D341Med (cell line): ENCODE measurements around the gene PINLYP.

Experiments used
- DNase-seq: peaks from one replicate; pipeline ENCODE4 v3.0.0; 2012; ENCODE audit warnings: low spot score

The PINLYP gene

DNA sequence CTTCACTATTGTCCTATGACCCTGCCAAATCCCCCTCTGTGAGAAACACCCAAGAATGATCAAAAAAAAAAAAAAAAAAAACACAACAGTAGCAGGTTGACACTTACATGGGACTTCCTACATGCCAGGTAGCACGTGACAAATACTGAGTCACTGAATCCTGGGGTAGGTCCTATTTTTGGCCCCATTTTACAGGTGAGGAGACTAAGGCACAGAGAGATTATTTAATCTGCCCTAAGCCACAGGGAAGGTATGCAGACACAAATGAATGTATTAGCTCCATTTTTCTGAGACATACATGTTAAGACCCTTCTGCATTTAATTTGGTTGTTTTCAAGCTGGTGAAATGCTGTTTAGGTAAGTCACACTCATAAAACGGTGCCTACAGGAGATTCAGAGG, 26.9 kb upstream of the PINLYP start:
- no peak for DNase-seq

DNA sequence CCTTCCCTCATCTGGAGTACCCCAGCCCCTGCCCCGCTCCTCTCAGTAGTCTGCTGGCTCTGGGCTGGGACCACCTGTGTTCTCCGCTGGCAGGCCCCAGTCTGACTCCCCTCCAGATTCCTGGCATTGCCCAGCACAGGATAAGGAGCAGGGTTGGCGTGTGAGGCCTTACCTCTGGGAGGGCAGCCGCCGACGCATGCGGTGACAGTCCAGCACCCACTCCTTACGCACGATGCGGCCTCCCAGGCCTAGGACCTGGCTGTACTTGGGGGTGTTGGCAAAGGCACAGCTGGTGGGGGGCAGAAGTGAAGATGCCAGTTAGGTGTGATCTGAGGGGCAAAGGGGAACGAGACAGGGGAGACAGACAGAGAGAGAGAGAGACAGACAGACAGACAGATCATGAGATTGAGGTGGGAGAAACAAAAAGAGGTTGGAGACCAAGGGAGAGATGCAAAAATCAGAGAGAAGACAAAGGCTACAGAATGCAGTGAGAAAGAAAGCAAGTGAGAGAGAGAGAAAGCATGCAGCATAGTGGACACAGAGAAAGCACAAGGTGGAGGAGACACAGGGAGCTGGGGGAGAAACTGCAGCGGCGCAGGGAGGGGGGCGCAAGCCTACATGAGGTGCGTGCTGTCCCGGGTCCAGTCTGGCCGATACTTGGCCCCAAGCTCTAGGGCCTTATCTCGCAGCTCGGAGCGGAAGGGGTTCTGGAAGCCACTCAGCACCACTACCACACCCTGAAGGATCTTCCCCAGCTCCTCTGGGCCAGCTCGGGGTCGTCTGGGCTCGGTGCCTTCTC, 24.0 kb upstream of the PINLYP start:
- DNase-seq = no peak

DNA sequence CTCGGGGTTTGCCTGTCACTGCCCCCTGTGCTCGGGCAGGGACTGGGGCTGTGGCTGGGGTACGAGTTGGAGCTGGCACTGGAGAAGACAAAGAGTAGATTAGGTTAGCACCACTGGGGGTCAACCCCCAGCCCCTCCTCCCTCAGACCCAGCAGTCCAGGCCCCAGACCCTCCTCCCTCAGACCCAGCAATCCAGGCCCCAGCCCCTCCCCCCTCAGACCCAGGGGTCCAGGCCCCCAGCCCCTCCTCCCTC, 23.5 kb upstream of the PINLYP start:
- DNase-seq = no peak

DNA sequence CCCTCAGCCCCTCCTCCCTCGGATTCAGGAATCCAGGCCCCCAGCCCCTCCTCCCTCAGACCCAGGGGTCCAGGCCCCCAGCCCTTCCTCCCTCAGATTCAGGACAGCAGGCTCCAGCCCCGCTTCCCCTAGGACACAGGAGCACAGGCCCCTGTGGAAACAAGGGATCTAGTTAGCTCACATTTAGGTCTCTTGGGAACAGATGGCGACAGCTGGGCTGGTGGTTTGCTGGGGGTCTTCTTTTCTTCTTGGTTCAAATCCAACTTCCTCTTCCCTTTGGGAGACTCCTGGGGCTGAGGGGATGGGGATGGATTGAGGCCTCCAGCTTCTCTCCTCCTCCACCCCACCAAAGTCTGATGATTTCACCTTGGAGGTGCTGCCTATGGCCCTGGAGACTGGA, 23.0 kb upstream of the PINLYP start:
- DNase-seq = peak; percentile 79

DNA sequence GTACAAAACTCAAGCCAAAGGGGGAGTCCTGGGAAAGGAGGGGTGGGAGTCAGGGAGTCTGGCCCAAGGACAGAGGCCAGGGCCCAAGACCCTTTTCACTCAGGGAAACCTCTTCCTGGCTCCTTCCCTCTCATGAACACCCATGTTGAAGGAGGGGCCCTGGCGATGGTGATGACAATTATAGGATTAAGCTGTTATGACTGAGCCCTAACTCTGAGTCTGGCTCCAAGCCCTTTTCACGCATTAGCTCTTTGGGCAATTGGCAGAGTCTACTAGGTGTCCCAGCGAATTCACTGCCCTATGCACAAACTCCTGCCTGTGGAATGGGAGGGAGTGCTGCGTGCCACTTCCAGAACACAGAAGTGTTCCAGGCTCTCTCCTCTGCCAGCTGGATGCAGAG, 21.9 kb upstream of the PINLYP start:
- peak; percentile 83 for DNase-seq

DNA sequence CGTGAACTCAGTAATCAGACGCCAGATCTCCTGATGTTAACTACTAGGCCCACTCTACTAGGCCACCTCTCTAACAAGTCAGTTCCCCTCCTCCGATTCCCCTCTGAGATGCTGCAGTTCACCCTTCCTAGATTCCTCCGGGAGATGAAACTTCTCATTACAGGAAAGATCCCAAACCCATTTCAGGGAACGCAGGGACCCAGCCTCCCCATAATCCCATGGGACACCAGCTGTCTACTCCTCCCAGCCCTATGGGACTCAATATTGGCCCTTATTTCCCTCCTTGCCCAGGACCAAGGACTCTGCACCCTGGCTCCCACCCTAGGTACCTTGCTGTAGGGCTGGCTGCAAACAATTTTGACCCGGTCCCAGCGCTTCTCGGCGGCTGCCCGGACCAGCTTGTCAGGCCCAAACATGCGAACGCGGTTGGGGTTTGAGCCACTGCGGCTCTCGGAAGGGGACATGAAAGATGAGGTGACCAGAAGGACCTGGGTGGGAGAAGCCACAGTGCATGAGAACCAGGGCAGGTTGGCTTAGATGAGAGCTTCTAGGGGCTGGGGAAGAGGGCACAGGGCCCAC, 21.2 kb upstream of the PINLYP start:
- DNase-seq = peak; percentile 58

DNA sequence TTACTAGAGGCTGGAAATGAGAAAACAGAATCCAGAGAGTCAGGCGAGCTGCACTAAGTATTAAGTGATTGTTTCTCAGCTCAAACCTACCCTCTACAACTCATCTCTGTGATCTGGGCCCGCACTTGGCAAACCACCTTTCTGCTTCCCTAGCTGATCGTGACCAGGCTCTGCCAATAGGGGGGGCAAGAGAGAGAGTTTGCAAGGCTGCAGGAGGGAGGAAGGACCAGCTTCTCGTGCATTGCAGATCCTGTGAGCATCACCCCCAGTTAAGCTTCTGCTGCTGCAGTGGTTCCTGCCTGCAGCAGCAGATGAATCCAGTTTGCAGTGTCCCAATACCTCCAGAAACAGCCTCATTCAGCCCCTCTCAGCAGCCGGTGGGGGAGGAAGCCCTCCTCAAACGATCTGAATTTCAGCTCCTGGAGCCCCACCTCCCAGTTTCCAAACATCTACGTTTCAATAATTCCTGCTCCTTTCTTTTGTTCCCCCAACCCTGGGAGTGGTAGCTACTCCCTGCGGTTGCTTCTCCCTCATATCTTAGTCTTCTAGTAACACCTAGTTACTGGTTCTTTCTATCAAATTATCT, 20.3 kb upstream of the PINLYP start:
- peak; percentile 82 for DNase-seq

DNA sequence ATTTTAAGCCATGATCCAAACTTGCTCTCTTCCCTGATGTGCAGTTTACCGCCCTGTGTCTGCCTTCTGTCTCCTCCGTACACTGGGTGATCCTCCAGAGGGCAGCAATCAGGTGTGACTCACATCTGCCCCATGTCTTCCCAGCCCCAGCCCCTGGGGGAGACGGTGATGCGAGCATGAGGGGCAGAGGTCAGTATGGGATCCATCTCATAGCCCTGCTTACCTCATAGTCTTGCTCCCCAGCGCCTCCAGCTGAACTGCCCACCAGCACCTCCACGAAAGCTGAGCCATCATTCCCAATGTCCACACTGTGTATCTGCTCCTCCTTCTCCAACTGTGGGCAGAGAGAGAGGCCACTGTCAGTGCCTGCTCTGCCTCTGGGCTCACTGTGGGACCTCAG, 14.9 kb upstream of the PINLYP start:
- peak; percentile 49 for DNase-seq

DNA sequence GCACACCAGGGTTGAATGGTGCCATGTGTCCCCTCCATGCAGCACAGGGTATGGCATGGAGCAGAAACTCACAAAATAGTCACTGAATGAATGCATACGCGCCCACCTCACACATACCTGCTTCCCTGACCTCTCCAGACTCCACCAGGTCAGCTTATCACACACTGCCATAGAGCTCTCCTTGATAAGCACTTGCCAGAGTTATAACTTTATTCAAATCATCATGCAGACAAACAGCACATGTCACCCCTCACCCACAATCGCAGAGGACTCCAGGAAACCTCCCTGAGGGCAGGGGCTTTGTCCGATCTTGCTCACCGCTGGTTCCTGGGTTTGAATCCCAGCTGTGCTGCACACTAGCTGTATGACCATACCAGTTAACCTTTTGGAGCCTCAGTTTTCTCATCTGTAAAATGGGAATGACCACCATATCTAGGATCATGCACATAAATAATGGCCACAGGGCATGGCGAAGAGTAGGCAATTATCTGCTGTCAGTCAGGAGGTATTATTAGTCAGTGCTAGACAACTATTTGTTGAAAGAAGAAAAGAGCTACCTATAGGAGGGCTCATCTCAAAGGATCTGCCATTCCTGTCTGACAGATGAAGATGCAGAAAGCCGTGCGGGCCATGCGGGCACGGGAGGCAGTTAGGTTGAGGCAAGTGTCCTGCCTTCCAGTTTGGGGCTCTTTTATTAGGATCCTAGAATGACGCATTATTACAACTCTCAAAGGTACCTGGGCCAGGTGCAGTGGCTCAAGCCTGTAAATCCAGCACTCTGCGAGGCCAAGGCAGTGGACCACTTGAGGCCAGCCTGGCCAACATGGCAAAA, 14.2 kb upstream of the PINLYP start:
- no peak for DNase-seq

DNA sequence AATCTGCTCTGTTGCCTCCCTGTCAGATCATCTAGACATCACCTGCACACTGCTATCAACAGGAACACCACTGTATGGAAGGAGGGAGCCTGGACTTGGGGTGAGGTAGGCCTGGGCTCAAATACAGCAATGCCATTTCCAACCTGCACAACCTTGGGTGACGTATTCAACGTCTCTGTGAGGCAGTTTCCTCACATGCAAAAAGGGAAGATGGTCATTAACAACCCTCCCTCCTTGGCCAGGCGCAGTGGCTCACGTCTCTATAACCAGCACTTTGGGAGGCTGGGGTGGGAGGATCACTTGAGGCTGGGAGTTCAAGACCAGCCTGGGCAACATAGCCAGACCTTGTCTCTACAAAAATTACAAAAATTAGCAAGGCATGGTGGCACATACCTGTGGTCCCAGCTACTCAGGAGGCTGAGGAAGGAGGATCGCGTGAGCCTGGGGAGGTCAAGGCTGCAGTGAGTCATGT, 13.3 kb upstream of the PINLYP start:
- DNase-seq = no peak

DNA sequence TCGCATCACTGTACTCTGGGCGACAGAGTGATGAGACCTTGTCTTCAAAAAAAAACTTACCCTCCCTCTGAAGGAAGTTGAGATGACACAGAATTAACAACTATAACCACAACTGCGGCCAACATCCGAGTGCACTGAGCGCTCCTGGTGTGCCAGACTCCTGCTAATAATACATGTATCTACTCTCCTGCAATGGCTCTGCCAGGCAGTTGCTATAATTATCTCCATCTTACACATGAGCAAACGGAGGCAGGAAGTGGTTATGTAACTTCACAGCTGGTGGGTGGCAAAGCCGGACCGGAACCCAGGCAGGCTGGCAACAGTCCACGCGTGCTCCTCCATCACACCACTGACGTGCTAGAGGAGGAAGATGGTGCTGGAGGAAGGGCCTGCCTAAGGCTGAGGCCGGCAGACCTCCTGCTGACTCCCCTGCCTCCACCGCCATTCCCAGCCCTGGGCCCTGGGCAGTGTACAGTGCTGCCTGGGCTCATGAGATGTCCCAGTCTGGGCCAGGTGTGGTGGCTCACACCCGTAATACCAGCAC, 12.8 kb upstream of the PINLYP start:
- DNase-seq = no peak

DNA sequence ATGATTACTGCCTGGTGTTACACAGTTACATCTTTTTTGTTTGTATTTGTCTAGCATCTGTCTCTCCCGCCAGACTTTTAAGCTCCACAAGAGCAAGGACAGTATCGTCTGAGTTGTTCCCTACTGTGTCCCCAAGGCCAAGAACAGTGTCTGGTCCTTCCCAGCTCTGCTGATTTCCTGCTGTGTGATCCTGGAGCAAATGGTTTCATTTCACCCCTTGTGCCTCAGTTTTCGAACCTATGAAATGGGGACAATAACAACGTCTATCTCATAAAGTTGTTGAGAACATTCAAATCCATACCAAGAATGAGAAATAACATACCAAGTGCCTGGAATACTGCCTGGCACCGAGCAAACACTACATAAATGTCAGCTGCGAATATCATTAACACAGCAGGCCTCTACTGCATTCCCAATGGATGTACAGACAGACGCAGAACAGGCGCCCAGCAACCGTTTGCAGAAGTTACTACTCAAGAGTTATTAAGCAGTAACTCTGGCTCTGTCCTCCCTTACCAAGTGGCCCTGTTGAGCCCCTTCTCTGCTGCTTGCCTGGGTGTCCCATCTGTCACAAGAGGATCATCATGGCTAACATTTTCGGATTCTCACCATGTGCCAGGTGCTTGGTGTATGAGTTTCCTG, 11.7 kb upstream of the PINLYP start:
- no peak for DNase-seq

DNA sequence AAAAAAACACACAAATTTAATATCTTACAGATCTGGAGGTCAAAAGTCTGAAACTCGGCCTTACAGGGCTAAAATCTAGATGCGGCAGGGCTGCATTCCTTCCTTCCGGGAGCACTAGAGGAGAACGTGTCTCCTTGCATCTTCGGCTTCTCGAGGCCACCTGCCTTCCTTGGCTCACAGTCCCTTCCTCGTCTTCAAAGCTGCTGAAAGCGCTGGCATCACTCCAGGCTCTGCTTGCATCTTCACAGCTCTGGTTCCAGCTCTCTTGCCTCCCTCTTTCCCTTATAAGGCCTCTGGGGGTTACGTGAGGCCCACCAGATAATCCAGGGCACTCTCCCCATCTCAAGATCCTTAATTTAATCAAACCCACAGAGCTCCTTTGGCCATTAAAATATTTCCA, 10.8 kb upstream of the PINLYP start:
- no peak for DNase-seq

DNA sequence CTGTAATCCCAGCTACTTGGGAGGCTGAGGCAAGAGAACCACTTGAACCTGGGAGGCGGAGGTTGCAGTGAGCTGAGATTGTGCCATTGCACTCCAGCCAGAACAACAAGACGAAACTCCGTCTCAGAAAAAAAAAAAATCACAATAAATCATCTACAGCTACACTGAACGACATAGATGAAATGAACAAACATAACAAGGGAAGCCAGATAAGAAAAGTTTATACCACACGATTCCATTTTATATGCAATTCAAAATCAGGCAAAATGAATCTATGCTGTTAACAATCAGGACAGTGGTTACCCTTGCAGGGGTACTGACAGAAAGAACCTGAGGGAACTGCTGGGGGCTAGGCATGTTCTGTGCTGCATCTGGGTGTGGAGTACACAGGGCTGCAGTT, 5.9 kb upstream of the PINLYP start:
- no peak for DNase-seq

DNA sequence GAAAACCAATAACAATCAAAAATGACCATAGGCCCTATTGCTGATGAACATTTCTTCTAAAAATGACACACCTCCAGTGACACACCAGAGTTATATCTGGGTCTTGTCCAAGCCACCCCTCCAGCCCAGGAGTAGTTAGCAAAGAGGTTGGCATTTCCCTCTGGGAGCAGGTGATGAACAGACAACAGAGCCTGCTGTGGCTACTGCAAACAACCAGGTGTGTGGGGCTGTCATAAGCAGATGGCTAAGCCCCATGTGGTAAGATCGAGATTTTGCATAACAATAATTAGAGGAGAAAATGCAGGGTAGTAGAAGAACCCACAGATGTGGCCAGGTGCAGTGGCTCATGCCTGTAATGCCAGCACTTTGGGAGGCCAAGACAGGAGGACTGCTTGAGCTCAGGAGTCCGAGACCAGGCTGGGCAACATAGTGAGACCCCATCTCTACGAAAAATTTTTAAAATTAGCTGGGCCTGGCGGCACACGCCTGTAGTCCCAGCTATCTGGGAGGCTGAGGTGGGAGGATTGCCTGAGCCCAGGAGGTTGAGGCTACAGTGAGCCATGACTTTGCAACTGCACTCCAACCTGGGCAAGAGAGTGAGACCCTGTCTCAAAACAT, 5.3 kb upstream of the PINLYP start:
- peak; percentile 41 for DNase-seq

DNA sequence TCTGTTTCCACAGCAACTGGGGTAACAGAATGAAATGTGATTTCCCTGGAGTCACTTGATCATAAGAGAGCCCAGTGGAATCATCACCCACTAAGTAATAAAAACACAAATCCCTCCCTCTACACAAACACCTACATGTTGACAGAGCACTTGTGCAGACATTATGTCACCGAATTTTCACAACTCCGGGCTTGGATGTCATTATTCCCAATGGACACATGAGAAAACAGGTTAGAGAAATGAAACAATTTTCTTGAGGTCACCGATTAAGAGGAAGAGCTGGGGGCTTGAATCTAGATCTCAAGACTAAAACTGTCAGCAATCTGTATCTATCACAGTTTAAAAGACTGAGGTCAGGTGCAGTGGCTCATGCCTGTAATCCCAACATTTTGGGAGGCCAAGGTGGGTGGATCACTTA, 3.4 kb upstream of the PINLYP start:
- DNase-seq = no peak

DNA sequence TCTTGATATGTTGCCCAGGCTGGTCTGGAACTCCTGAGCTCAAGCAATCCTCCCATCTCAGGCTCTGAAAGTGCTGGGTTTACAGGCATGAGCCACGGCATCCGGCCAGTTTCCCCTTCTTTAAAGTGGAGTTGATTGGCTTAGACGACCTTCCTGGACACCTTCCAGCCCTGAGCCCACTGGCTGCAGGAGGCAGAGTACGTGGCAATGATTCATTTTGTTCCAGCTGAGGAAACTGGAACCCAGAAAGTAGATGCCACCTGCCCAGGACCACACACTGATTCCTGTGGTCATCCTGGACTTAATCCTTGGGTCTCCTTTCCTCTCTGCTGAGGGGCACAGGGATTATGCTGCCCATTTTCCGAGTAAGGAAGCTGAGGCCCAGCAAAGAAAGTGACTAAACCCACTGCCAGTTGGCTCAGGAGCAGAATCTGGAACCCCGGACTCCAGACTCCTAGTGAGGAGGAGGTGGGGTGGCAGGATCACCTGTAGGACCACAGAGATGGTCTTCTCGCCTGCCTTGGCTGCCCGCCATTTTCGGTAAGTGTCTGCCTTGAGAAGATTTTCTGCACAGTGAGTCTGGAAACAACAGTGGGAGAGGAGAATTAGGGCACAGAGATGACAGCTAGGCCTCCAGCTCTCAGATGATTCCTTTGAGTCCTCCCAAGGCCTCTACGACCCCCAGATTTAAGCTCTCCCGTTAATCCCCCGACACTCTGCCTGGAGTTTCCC, 1.0 kb upstream of the PINLYP start:
- DNase-seq = no peak

DNA sequence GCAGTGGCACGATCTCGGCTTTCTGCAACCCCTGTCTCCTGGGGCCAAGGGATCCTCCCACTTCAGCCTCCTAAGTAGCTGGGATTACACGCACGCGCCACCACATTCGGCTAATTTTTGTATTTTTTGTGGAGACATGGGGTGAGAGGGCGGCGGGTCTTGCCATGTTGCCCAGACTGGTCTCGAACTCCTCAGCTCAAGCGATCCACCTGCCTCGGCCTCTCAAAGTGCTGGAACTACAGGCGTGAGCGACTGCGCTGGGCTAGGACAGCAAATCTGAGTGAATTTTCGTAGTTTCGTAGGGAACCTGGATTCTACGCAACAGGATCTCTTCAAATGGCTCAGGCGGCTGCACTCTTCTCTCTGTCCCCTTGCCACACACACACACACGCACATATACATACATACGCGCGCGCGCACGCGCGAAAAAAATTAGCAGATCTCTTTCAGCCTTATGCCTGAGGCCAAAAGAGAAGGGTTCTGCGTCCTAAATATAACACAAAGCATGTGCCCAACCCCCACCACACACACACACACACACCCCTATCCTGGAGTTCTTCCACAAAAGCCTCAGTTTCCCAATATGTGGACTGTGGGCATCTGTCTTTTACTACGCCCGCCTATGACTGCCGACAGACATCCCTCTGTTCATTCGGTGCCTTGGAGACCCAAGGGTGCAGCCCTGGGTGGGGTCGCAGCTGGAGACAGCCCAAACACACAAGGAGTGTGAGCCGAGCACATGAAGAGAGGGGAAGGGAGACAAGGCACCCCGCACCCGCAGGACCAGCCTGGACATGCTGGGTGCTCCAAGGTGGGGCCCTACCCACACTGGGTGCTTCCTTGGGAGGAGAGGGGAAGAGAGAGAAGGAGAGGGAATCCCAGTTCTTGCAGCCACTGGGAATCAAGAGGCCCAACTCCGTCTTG, 616 bp downstream of the PINLYP start:
- no peak for DNase-seq

DNA sequence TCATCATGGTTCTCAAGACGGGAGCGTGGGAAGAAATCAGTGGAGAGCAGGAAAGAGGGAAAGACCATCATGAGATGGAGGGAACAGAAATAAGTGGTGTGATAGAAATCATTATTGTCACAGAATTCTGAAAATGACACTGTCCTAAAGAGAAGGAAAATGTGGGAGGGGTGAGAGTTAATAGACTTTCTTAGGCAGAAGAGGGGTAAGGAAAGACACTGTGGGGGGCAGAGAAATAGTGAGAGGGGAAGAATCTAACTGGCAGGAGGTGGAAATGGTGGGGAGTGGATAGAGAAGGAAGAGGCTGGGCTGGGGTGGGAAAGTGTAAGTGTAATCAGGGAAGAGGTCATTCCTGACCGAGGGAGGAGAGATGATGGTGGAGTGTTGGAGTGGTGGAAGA, 3.2 kb downstream of the PINLYP start:
- no peak for DNase-seq

DNA sequence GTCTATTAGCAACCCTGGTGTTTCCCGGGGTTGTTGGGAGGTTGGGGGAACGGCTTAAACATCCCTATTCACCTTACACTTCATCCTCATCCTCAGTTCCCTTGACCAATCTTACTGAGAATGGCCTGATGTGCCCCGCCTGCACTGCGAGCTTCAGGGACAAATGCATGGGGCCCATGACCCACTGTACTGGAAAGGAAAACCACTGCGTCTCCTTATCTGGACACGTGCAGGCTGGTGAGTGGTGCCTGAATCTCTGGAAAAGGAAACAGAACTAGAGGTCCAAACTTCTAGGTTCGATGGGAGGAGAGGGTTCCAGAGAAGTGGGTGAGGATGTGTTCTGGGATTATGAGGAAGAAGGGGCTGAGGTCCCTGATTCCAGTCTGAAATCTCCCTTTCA, 5.9 kb downstream of the PINLYP start:
- DNase-seq = no peak
